GM18951 (cell line): ENCODE results near the gene PTPRE.

ENCODE experiments used
- POLR2A ChIP-seq: IDR thresholded peaks from 4 replicates; pipeline ENCODE4 v1.6.1; 2011; ENCODE audit warnings: mild to moderate bottlenecking; ENCODE audit not compliant: insufficient read length, insufficient read depth; ENCODE audit errors: extremely low read depth
- in situ Hi-C: fragments of 300-500 bp; cut with MboI; formaldehyde crosslinking; loops from one replicate; pipeline ENCODE4 v1.12.0; 2022; ENCODE audit warnings: low sequenced_read_pairs, mixed read lengths, inconsistent platforms; ENCODE audit not compliant: unreplicated experiment

The PTPRE gene

GRCh38 chr10:127887541-127888415, 19.1 kb upstream of the PTPRE start:
- TF ChIP-seq POLR2A: no peak
- in situ Hi-C loops: no loop called here

- in situ Hi-C loops: no loop called here
- TF ChIP-seq POLR2A: no peak
Measured at GRCh38 chr10:127888521-127889312, 18.2 kb upstream of the PTPRE start.

GRCh38 chr10:127889605-127890195, 17.2 kb upstream of the PTPRE start:
- in situ Hi-C loops: no loop called here
- no peak for TF ChIP-seq POLR2A

- in situ Hi-C loops: no loop called here
- no peak for TF ChIP-seq POLR2A
Measured at GRCh38 chr10:127890216-127890615, 16.7 kb upstream of the PTPRE start.

- in situ Hi-C loops: no loop called here
Measured at GRCh38 chr10:127890832-127891334, 16.0 kb upstream of the PTPRE start.

GRCh38 chr10:127892743-127893142, 14.2 kb upstream of the PTPRE start, which contains the start of gene CLRN3:
Gene CLRN3, minus strand, starts transcription at chr10:127892941. Its CDS starts 157 bp downstream, at chr10:127892784.
- in situ Hi-C loops: no loop called here
- TF ChIP-seq POLR2A: no peak

More at GRCh38 chr10:127890832-127891334, 16.0 kb upstream of the PTPRE start:
- no peak for TF ChIP-seq POLR2A

- in situ Hi-C loops: no loop called here
- no peak for TF ChIP-seq POLR2A
Measured at GRCh38 chr10:127894146-127894545, 12.8 kb upstream of the PTPRE start.

- TF ChIP-seq POLR2A: no peak
- in situ Hi-C loops: no loop called here
Measured at GRCh38 chr10:127896590-127896989, 10.3 kb upstream of the PTPRE start.

GRCh38 chr10:127897177-127897576, 9.7 kb upstream of the PTPRE start:
- no peak for TF ChIP-seq POLR2A
- in situ Hi-C loops: no loop called here

GRCh38 chr10:127899766-127900387, 7.0 kb upstream of the PTPRE start:
- in situ Hi-C loops: no loop called here
- TF ChIP-seq POLR2A: no peak

- in situ Hi-C loops: no loop called here
- TF ChIP-seq POLR2A: no peak
Measured at GRCh38 chr10:127903789-127904188, 3.1 kb upstream of the PTPRE start.

- in situ Hi-C loops: no loop called here
- TF ChIP-seq POLR2A: no peak
Measured at GRCh38 chr10:127904311-127905000, 2.4 kb upstream of the PTPRE start.
